ENCODE measurements around the gene SVOPL. TPM values are rescaled to one million over a fixed set of nuclear protein-coding genes. Genes with fewer than 3 reads are reported as not detected.

Gene SVOPL
- total and polyA plus RNA-seq, 10 of the 15 experiments (the other 5 are each of a cell fraction or from before 2014, with no cell fraction given): 0.15 TPM; not detected in 9

DNA sequence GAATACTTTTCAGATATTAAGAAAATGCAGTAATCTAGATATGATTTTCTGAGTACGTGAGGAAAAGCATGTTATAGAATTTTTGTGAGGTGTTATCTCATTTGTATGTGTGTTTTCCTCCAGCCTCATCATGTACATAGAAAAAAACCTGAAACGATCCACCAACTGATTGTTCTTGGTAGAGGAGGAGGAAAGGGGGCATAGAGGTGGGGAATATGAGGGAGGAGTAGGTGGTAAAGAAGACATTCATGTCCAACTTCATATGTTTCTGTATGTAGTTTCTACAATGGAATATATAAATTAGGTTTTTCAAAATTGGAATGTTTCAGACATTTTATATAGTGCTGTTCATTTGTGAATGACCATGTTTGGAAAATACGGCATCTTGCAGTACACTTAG is 131.7 kb downstream of the SVOPL start:
- Histone ChIP-seq H3K9me3 (replicated peaks; ENCODE audit: control insufficient read depth, insufficient read depth, low read length) (peaks cover 12% of the 10 kb centered on the region), H3K4me3 (no peak overlapping the region), H3K27ac (ENCODE audit: control insufficient read depth, insufficient read depth) (no peak overlapping the region), H3K79me2 (ENCODE audit: control insufficient read depth, insufficient read depth, low read length) (no peaks in the 10 kb centered on the region), H3K4me2 (ENCODE audit: control insufficient read depth, insufficient read depth) (no peak overlapping the region), H2AFZ (ENCODE audit: control insufficient read depth, low read depth, low read length) (no peak overlapping the region), H4K20me1 (ENCODE audit: control insufficient read depth, insufficient read depth) (no peaks in the 10 kb centered on the region), H3K9ac (ENCODE audit: control insufficient read depth, insufficient read depth, low read length) (no peak overlapping the region), H3K4me1 (ENCODE audit: control insufficient read depth, insufficient read depth, low read length) (no peaks in the 10 kb centered on the region), H3K27me3 (replicated peaks in 1 of 2; ENCODE audit: control insufficient read depth in 2 of 2, insufficient read depth in 2 of 2, low read length in 1 of 2) (no peaks in the 10 kb centered on the region), H3K36me3 (ENCODE audit: control insufficient read depth in 2 of 2, insufficient read depth in 2 of 2, low read length in 1 of 2) (peaks cover 4 to 8% of the 10 kb centered on the region in 2 experiments; a peak in 3 of 4 replicates)
- FAIRE-seq: no peak
- CTCF ChIA-PET: no interaction called here
- WGBS (ENCODE audit: insufficient coverage, insufficient replicate concordance, low lambda C conversion rate, missing lambda C conversion rate): 90% methylated on average over 3 of the region's 3 CpGs
- no TSS peak for BruUV-seq (replicated peaks)
- POLR2A ChIA-PET: no interaction called here
- no peak for DNase-seq (ENCODE audit: low read depth, low spot score)
- intact Hi-C loops (cut with micrococcal nuclease; ENCODE audit: unreplicated experiment) (no loop called here), in situ Hi-C loops (cut with MboI) (no loop called here)
- no peak for ATAC-seq
- SMC1A ChIA-PET (ENCODE audit: uncharacterized antibody, unreplicated experiment): no interaction called here
- RAD21 ChIA-PET (ENCODE audit: unreplicated experiment): no interaction called here
- no peak for TF ChIP-seq HDAC2 (IDR thresholded peaks at IDR 0.05)
- TF ChIP-seq TBL1XR1 (IDR thresholded peaks at IDR 0.05; ENCODE audit: low read depth, low read length): no peak
- TF ChIP-seq IRF5 (IDR thresholded peaks at IDR 0.05; ENCODE audit: borderline replicate concordance): no peak
- TF ChIP-seq NKRF (conservative IDR thresholded peaks at IDR 0.05): no peak
- no peak for TF ChIP-seq ASH2L (IDR thresholded peaks at IDR 0.05; ENCODE audit: borderline replicate concordance, low read depth)
- no peak for TF ChIP-seq YBX1 (IDR thresholded peaks at IDR 0.05)
- TF ChIP-seq ZNF24 (IDR thresholded peaks at IDR 0.05): no peak
- TF ChIP-seq DPF2 (IDR thresholded peaks at IDR 0.05): no peak
- TF ChIP-seq EP300 (IDR thresholded peaks at IDR 0.05; ENCODE audit: borderline replicate concordance in 1 of 2, control insufficient read depth in 1 of 2, low read depth in 2 of 2, low read length in 2 of 2): no peak
- TF ChIP-seq FOS (IDR thresholded peaks at IDR 0.05; ENCODE audit: borderline replicate concordance, extremely low read depth, insufficient read length): no peak
- TF ChIP-seq JUND (IDR thresholded peaks at IDR 0.05; ENCODE audit: low read depth, low read length): no peak
- no peak for TF ChIP-seq POLR2AphosphoS2 (IDR thresholded peaks at IDR 0.05; ENCODE audit: low read depth, low read length)
- TF ChIP-seq POLR2A (IDR thresholded peaks at IDR 0.05; ENCODE audit: low read depth, low read length): no peak
- TF ChIP-seq E2F8 (IDR thresholded peaks at IDR 0.05; ENCODE audit: low read depth, partially characterized antibody): no peak
- no peak for TF ChIP-seq RBBP5 (conservative IDR thresholded peaks at IDR 0.05)
